GM19099 (cell line): ENCODE measurements around the gene COL6A5.

ENCODE experiments used
- POLR2A ChIP-seq: IDR thresholded peaks from 3 replicates; pipeline ENCODE4 v1.6.1; 2011; ENCODE audit warnings: low read depth; ENCODE audit not compliant: insufficient read length; ENCODE audit errors: extremely low read depth

The COL6A5 gene

DNA sequence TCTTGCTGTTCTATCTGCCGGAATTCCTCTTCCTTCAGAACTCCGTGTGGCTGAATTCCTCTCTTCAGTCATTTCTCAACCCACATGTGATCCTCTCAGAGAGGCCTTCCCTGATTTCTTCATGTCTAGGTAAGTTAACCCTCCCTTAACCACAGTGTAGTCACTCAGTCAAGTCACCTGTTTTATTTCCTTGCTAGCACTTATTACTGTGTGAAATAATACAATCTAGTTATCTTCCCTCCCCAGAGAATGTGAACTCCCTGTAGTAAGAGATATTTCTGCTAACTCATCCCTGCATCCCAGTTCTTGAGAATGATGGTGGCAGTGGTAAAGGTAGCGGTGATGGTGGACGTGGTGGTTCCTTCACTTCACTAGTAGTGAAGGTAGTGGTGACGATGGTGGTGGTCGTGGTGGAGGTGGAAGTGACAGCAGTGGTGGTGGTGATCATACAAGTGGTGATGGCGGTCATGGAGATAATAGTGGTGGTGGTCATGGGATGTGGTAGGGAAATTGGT lies 33.3 kb downstream of the COL6A5 start:
- TF ChIP-seq POLR2A: no peak

DNA sequence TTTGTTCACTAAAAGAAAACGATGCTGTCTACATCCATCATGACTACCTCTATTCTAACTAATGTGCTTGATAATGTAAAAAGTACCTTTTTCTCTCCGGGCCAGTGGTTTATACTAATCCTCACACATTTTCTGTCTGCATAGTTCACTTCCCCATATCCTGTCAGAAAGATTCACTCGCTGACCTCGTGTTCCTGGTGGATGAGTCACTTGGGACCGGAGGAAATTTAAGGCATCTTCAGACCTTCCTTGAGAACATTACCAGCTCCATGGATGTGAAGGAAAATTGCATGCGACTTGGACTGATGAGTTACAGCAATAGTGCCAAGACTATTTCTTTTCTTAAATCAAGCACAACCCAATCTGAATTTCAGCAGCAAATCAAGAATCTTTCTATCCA lies 33.8 kb downstream of the COL6A5 start:
- no peak for TF ChIP-seq POLR2A

DNA sequence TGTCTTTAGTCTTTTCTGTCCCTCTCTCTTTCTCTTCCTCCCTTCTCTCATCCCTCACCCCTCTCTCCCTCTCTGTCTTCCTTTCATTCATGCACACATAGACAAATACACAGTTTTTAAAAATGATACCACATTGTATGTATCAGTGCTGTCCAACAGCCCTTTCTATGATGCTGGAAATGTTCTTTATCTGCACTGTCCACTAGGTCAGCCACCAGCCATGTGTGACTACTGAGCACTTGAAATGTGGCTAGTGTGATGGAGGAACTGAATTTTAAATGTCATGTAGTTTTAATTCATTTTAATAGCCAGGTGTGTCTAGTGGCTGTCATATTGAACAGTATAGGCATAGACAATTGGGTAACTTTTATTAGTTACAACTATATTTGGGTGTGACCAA lies 34.9 kb downstream of the COL6A5 start:
- TF ChIP-seq POLR2A: no peak

DNA sequence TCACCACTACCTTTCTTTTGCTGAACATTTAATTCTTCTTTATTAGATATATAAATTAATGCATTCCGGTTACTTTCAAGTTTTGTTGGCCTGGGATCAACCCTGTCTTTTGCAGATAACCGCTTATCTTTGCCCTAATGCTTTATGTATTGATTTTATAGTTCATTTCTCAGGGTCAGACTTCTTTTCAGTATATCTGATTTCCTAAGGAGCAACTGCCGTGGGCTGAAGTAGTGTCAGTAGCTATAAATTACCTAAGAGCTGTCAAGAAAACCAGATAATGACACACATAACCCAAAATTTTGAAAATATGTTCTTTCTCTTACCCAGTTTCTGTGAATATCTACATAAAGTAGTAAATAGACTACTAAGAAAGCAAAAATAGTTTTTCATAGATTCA lies 38.0 kb downstream of the COL6A5 start:
- TF ChIP-seq POLR2A: no peak

DNA sequence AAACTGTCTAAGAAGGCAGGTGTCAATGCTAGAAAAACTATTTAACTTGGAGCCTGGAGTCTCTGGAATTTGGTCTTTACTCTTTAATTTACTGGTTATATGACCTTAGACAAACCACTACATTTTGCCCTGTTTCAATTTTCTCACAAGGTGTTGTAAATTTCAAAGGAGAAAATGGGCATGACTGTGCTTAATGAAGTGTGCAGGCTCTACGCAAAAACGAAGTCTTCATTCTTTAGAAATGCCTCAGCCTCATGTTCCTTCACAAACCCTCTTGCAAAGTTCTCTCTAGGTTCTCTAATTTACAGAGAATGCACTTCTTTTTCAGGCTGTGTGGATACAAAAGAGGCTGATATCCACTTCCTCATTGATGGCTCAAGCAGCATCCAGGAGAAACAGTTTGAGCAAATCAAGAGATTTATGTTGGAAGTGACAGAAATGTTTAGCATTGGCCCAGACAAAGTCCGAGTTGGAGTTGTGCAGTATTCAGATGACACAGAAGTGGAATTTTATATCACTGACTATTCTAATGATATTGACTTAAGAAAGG lies 39.1 kb downstream of the COL6A5 start:
- no peak for TF ChIP-seq POLR2A

DNA sequence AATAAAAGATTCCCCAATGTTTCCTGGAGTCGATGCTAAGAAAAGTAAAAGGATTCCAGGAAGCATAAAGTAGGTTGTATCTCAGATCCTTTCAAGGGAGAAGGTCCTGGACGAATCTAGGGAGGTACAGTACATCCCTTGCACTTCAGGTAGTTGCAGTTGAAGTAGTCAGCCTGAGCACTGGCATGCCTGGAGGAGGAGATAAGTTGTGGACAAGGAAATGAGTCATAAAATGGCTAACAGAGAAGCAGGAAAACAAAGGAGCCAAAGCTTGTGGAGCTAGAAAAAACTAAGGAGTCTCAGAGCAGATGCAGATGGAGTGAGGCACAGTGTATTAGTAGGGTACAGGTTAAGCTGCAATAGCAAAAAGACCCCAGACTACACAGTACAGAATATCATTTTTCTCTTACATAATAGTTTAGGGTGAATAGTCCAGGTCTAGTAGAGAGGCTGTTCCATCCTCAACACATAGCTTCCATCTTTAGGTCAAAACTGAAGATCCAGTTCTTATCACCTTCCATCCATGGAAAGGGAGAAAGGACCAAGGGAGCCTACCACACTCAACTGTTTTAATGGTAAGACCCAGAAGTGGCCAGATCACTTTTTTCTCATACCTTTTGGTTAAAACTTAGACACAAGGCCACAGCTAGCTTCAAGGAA lies 41.3 kb downstream of the COL6A5 start:
- no peak for TF ChIP-seq POLR2A

DNA sequence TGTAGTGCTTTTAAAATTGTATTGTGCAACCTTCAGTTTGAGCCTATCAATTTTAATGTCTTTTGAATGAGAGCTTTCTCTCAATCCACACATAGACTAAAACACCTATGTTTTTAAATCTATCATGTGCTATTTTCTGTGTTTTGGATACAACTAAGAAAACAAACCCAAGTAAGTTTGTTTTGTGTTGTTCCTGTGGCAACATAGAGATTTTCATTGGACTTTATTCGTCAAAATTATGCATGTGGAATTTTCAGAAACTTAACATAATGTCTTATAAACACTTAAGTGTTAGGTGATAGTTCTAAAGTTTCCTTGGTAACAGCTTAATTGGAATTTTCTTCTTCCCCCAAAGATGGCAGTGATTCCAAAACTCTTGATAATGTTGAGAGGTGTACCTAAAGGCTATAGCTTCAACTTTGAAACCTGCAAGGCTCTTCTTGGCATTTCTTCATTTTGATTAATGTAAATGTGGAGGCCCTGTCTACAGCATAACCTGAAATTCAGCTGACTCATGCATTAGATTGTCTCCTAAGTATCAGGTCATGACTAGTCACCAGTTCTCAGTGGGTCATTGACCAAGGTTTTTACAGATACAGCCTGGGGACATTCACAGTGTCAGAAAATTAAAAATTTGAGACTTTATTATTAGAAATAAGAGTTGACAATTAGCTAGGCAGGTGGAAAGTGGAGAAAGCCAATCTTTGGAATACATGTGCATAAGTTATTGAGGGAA lies 44.4 kb downstream of the COL6A5 start:
- TF ChIP-seq POLR2A: no peak

DNA sequence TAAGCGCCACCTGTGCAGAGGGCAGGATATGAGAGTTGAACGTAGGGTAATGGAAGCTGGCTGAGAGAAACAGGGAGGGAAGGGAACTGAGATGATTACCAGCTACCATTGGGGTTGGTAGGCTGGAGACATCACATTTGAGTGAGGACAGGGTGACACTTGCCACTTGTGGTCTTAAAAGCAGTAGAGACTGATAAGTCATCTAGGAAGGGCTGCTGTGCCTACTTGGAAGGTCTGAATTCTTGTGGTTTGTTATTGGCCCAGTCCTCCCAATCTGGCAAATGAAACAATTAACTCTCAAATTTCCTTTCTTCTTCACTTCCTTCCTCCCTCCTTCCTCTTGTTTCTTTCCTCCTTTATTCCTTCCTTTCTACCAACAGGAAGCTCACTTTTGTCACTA lies 46.8 kb downstream of the COL6A5 start:
- TF ChIP-seq POLR2A: no peak

DNA sequence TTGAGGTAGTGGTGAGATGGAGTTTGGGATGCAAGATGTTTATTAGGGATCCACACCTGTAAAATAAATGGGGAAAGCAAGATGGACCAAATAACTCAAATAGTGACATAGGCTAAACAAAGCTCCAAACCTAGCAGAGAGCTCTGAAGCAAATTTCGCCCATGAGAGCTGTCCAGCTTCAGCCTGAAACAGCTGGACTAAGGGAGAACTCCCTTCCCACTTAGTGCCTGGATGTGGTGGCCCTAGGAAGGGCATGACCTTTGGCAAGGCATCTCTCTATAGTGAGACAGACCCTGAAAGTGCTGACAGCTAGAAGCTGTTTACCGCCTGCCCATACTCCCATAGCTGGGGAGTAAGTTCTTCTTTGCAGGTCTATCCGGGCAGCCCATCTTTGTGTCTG lies 48.1 kb downstream of the COL6A5 start:
- no peak for TF ChIP-seq POLR2A

DNA sequence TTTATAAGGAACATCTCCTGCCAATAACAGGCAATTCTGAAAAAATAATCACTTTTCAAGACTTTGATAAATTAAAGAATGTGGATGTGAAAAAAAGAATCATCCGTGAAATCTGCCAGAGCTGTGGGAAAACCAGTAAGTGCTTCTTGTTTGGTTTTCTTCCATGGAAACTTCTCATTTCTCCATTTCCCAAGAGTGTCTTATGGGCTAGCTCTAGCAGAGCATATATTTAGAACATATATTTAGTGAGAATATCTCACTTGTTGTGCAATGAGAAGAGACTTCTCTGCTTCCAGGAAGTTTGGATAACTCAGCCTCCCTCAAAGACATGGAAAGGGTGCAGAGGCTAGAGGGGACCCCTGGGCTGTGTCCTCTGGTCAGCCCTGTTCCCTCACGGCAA lies 49.9 kb downstream of the COL6A5 start:
- TF ChIP-seq POLR2A: no peak

DNA sequence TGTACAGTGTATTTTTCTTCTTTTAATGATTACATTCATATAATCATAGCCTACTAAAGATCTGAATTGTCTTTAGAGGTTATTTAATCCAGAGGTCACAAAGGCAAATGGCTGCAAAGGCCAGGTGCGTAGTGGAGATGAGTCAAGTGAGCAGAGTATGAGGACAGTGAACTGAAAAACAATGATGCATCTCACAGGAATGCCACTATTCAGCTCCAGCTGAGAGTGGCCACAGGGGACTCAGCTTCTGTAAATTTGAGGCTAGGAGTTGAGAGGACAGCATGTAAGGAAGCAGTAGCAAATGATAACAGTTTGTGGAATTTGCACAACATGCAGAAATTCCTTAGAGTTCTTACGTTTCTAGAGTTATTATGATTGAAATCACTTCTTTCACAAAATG lies 50.4 kb downstream of the COL6A5 start:
- no peak for TF ChIP-seq POLR2A

DNA sequence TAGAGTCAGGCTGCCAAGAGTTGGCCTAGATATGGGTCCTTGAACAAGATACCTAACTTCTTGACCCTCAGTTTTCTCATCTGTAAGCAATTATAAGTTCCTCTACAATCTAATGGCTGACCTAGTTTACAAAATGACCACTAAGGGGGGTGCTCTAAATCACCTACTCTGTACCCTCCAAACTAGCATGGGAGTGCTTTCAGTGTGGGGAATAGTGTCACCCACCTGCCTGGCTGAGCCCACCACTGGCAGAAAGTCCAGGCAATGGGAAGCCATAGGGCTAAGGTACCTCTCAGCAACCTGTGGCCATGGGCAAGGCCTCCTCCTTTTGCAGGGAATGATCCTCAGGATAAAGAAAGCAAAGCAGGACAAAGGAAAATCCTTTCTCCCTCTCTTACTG lies 58.9 kb downstream of the COL6A5 start:
- TF ChIP-seq POLR2A: no peak

DNA sequence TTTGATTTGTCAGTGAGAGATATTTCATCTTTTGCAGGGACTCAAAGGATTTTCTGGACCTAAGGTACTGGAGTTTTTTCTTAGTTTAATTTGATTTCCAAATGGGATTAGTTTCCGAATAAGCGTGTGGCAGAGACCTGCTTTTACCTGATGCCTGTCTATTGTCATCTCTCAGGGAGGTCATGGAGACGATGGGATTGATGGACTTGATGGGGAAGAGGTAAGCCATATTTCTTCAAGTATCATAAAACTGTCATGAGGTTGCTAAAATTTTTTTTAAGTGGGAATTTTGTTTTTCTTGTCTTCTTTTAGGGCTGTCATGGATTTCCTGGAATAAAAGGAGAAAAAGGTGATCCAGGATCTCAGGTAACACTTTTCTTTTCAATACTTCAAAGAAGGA lies 60.5 kb downstream of the COL6A5 start:
- no peak for TF ChIP-seq POLR2A

DNA sequence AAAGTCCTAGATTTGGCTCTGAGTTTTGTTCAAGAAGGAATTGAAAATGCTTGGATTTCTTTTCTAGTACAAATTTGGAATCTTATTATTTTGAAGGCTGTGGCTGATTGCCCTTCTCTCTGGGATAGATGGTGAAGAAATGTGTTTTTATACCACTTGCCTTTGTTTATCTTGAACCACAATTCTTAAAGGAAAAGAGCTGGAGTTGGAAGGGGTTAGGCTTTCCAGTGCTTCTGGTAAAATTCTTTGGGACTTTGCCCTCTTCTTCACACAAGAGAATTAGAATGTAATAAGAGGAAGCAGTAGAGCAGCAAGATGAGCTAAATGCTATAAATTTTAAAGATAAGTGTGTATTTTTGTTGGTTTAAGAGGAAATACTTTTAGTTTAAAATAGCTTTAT lies 65.8 kb downstream of the COL6A5 start:
- no peak for TF ChIP-seq POLR2A

DNA sequence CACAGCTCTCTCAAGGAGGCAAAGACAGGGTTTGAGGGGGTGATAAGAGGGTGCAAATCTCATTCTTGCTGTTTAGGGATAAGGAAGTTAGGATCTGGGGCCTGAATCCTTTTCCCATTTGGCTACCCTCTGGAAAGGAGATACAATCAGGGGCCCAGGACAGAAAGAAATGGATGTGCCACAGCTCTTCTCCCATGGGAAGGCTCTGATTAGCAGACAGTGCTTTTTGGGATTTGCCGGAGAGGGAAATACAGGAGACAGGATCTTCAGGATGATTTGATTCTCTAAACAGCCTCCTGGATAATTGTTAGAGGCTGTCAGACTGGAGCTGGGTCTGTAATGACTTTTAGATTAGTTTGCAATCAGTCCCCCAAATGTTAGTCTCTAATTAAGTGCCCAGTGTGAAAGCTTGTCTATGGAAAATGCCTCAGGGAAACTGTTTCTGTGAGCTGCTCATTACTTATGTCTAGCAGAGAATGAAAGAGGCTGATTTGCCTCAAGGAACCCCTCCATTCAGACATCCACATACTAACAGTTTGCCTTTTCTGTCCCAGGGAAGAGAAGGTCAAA lies 67.6 kb downstream of the COL6A5 start:
- TF ChIP-seq POLR2A: no peak

DNA sequence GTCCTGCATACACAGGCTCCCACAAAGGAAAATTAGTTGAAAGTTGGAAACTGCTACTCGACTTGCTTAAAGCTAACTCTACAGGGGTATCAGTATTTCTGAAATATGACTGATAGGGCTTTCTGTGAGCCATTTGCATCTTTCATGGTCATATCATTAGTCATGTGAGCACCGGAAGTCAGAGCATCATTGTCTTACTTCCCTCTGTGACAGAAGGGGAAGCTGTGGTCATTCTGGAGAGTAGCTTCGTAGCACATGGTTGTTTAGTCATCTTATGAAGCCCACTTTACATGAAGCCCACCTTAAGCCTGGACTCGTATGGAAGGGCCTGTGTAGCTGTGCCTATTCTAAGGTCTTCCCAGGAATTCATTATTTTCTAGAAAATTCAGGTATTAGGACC lies 69.0 kb downstream of the COL6A5 start:
- no peak for TF ChIP-seq POLR2A
